ENCODE data around the gene MYEOV.

The MYEOV gene

DNA sequence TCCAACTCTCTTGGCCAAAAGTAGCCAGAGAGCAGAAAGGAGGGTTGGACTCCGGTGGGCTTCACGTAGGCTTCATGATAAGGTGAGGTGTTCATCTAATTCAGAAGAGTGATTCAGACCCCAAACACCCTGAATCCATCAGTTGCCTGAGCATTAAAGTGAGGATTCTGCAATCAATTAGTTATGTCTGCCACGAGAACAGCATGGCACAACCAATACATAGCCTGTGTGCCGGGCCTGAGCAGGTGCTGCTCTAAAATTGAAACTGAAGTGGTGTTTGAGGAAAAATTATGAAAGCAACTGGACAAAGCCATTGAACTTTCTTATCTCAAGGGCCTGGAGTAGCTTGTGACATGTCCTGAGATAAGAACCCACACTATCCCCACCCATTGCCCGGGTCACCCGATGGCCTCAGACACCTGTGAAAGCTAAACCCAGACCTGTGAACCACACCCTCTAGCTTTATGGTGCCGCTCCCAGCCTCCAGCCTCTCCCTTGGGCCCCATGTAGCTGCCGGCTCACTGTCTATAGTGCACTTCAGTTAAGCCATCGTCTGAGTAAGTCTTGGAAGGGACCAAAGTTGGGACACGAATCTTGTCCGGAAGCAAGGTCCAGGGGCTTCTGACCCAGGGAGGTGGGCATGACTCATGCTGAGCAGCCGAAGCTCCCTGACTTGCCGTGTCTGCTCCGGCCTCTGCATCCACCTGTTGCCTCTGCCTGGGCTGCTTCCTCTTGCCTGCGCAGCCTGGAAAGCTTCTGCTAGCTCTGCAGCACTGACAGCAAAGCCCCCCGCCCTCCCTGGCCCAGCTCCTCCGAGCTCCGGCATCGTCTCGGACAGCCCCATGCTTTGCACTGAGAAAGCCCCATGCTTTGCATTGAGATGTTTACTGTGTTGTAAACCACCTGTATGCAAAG lies 5.7 kb upstream of the MYEOV start:
- Histone ChIP-seq H3K36me3 (ENCODE audit: insufficient read depth, insufficient read length, low read length) (no peaks in the 10 kb centered on the region), H3K4me1 (ENCODE audit: insufficient read depth, insufficient read length) (peaks cover 9% of the 10 kb centered on the region), H3K9me3 (ENCODE audit: insufficient read depth, low read length) (no peaks in the 10 kb centered on the region), H3K27me3 (ENCODE audit: insufficient read depth, insufficient read length) (no peaks in the 10 kb centered on the region), H3K4me3 (ENCODE audit: insufficient read length, low read depth) (no peak overlapping the region), H3K9ac (ENCODE audit: insufficient read length, low read depth) (no peak overlapping the region)
- no peak for TF ChIP-seq ZNF274 (IDR thresholded peaks at IDR 0.05; ENCODE audit: low read depth, low read length)
- TF ChIP-seq SUZ12 (IDR thresholded peaks at IDR 0.05; ENCODE audit: extremely low read depth, insufficient read depth, insufficient read length) = no peak
- TF ChIP-seq YY1 (IDR thresholded peaks at IDR 0.05; ENCODE audit: insufficient read depth, insufficient read length) = no peak
- no peak for DNase-seq (ENCODE audit: low read depth, low spot score)

DNA sequence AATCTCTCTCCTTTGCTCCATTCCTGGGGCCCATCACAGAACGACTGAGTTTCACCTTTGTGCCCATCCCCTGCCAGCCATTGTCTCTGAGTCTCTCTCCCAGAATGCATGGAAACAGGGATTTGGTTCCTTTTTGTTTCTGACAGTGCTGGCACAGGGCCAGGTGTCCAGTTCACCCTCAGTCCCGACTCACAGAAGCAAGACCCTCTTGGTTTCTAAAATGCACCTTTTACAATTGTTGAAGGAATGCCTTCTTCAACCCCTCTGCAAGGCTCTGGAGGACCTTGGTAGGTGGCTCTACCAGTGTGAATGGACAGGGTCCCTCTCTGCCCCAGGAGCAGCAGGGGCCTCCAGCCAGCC lies 5.1 kb upstream of the MYEOV start:
- H3K36me3 ChIP-seq (ENCODE audit: insufficient read depth, insufficient read length, low read length) = no peaks in the 10 kb centered on the region

DNA sequence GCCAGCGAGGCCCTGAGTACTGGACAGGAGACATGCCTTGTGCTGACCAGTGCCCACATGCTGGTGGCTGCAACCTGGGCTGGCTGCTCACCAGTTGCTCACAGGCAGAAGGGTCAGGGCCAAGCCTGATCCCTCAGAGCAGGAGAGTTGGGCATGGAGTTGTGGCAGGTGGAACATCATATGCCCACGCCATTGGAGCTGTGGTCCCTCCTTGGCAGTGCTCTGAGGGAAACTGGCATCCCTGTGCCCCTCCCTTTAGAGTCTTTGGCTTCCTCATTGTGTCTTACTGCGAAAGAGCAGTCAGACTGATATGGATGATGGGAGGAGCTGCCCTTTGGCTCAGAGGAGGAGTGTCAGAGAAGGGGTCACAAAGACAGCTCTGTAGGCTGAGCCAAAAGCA lies 3.1 kb upstream of the MYEOV start:
- H3K9ac ChIP-seq (ENCODE audit: insufficient read length, low read depth) = no peak overlapping the region
- H3K27me3 ChIP-seq (ENCODE audit: insufficient read depth, insufficient read length) = no peaks in the 10 kb centered on the region
- H3K4me1 ChIP-seq (ENCODE audit: insufficient read depth, insufficient read length) = peaks cover 9% of the 10 kb centered on the region
- no peak for DNase-seq (ENCODE audit: low read depth, low spot score)
- H3K9me3 ChIP-seq (ENCODE audit: insufficient read depth, low read length) = no peaks in the 10 kb centered on the region
- no peak overlapping the region for H3K4me3 ChIP-seq (ENCODE audit: insufficient read length, low read depth)
- TF ChIP-seq ZNF274 (IDR thresholded peaks at IDR 0.05; ENCODE audit: low read depth, low read length) (no peak), YY1 (IDR thresholded peaks at IDR 0.05; ENCODE audit: insufficient read depth, insufficient read length) (no peak)
- no peaks in the 10 kb centered on the region for H3K36me3 ChIP-seq (ENCODE audit: insufficient read depth, insufficient read length, low read length)

More for the DNA sequence above, 5.1 kb upstream of the MYEOV start:
- H3K9ac ChIP-seq (ENCODE audit: insufficient read length, low read depth) = no peak overlapping the region
- no peak overlapping the region for H3K4me3 ChIP-seq (ENCODE audit: insufficient read length, low read depth)
- H3K4me1 ChIP-seq (ENCODE audit: insufficient read depth, insufficient read length) = peaks cover 9% of the 10 kb centered on the region
- no peaks in the 10 kb centered on the region for H3K27me3 ChIP-seq (ENCODE audit: insufficient read depth, insufficient read length)
- DNase-seq (ENCODE audit: low read depth, low spot score) = no peak
- TF ChIP-seq SUZ12 (IDR thresholded peaks at IDR 0.05; ENCODE audit: extremely low read depth, insufficient read depth, insufficient read length) (no peak), YY1 (IDR thresholded peaks at IDR 0.05; ENCODE audit: insufficient read depth, insufficient read length) (no peak), ZNF274 (IDR thresholded peaks at IDR 0.05; ENCODE audit: low read depth, low read length) (no peak)
- no peaks in the 10 kb centered on the region for H3K9me3 ChIP-seq (ENCODE audit: insufficient read depth, low read length)

DNA sequence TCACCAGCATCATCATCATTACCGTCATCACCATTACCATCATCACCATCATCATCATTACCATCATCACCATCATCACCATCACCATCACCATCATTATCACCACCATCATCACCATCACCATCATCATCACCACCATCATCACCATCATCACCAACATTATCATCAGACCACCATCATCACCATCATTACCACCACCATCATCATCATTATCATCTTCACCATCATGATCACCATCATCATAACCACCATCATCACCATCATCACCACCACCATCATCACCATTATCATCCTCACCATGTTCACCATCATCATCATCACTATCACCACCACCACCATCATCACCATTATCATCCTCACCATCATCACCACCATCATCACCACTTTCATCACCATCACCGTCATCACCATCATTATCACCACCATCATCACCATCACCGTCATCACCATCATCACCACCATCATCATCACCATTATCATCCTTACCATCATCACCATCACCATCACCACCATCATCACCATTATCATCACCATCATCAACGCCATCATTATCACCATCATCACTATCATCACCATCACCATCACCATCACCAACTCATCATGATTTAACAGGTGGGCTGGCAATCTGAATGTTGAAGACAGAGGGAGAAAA lies 2.4 kb upstream of the MYEOV start:
- Histone ChIP-seq H3K27me3 (ENCODE audit: insufficient read depth, insufficient read length) (no peaks in the 10 kb centered on the region), H3K9ac (ENCODE audit: insufficient read length, low read depth) (no peak overlapping the region), H3K4me3 (ENCODE audit: insufficient read length, low read depth) (no peak overlapping the region), H3K4me1 (ENCODE audit: insufficient read depth, insufficient read length) (peaks cover 5% of the 10 kb centered on the region), H3K36me3 (ENCODE audit: insufficient read depth, insufficient read length, low read length) (no peaks in the 10 kb centered on the region), H3K9me3 (ENCODE audit: insufficient read depth, low read length) (no peaks in the 10 kb centered on the region)
- TF ChIP-seq ZNF274 (IDR thresholded peaks at IDR 0.05; ENCODE audit: low read depth, low read length) (no peak), SUZ12 (IDR thresholded peaks at IDR 0.05; ENCODE audit: extremely low read depth, insufficient read depth, insufficient read length) (no peak), YY1 (IDR thresholded peaks at IDR 0.05; ENCODE audit: insufficient read depth, insufficient read length) (no peak)
- no peak for DNase-seq (ENCODE audit: low read depth, low spot score)

DNA sequence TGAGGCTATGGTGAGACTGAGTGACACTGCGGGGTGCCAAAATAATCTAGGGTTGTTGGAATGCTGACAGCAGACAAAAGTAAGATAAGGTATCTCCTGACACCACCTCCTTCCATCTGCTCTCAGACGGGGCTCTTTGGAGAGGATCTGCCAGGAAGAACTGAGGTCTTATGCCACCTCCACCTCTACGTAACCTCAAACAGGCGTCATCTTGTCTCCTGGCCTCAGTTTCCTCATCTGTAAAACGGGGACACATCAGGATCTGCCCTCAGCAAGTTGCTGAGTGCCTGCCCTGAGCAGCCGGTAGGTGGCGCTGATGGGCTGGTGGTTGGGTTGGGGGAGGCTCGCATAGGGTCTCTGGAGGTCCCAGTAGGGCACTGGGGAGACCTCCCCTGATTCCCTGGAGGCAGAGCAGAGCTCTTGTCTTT lies 1.7 kb upstream of the MYEOV start:
- DNase-seq (ENCODE audit: low read depth, low spot score) = peak; percentile 36
- Histone ChIP-seq H3K4me3 (ENCODE audit: insufficient read length, low read depth) (no peak overlapping the region), H3K4me1 (ENCODE audit: insufficient read depth, insufficient read length) (peaks cover 5% of the 10 kb centered on the region), H3K36me3 (ENCODE audit: insufficient read depth, insufficient read length, low read length) (no peaks in the 10 kb centered on the region), H3K9ac (ENCODE audit: insufficient read length, low read depth) (no peak overlapping the region), H3K27me3 (ENCODE audit: insufficient read depth, insufficient read length) (no peaks in the 10 kb centered on the region), H3K9me3 (ENCODE audit: insufficient read depth, low read length) (no peaks in the 10 kb centered on the region)
- TF ChIP-seq SUZ12 (IDR thresholded peaks at IDR 0.05; ENCODE audit: extremely low read depth, insufficient read depth, insufficient read length) = no peak
- no peak for TF ChIP-seq YY1 (IDR thresholded peaks at IDR 0.05; ENCODE audit: insufficient read depth, insufficient read length)
- no peak for TF ChIP-seq ZNF274 (IDR thresholded peaks at IDR 0.05; ENCODE audit: low read depth, low read length)

DNA sequence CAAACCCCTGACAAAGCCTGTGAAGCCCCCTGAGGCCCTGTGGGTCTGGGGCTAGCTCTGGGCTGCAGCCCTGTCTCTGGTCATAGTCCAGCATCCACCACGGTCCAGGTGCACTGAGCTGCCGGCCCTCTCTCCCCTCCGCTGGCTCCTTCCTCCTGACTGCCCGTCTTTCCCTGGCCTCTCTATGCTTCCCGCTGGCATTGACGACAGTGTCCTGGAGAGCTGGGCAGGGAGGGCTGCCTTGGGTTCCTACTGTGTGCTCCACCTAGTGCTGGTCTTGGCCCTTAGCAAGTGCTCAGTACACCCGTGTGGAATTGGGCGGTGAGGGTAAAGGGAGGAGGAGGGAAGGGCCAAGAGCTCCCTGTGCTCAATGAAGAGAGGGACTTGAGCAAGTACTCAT lies 868 bp upstream of the MYEOV start:
- no peaks in the 10 kb centered on the region for H3K27me3 ChIP-seq (ENCODE audit: insufficient read depth, insufficient read length)
- H3K4me1 ChIP-seq (ENCODE audit: insufficient read depth, insufficient read length) = peaks cover 9% of the 10 kb centered on the region
- no peak for DNase-seq (ENCODE audit: low read depth, low spot score)
- no peak for TF ChIP-seq YY1 (IDR thresholded peaks at IDR 0.05; ENCODE audit: insufficient read depth, insufficient read length)
- no peak for TF ChIP-seq SUZ12 (IDR thresholded peaks at IDR 0.05; ENCODE audit: extremely low read depth, insufficient read depth, insufficient read length)
- TF ChIP-seq ZNF274 (IDR thresholded peaks at IDR 0.05; ENCODE audit: low read depth, low read length) = no peak
- no peaks in the 10 kb centered on the region for H3K9me3 ChIP-seq (ENCODE audit: insufficient read depth, low read length)
- no peak overlapping the region for H3K9ac ChIP-seq (ENCODE audit: insufficient read length, low read depth)
- H3K36me3 ChIP-seq (ENCODE audit: insufficient read depth, insufficient read length, low read length) = no peaks in the 10 kb centered on the region
- H3K4me3 ChIP-seq (ENCODE audit: insufficient read length, low read depth) = no peak overlapping the region

DNA sequence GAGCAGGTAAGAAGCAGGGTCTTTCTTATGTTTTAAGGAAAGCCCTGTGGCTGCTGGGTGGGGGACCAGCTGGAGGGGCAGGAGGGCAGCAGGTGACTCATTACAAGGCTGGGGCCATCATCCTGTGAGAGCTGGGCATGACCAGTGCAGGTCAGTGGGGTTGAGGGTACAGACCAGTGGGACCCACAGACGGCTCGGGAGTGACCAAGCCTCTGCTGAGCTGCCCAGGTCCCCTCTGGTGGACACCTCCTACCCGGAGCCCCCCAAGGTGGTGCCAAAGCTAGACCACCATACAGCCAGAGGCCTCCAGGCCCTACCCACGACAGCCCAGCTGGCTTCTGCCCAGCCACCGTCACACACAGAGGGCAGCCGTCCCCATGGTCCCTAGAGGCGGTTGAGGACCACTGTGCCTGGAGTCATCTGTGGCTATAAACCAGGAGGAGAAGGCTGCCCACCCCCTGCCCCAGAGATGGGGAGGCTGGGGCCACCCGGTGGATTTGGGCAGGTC lies 670 bp downstream of the MYEOV start:
- TF ChIP-seq ZNF274 (IDR thresholded peaks at IDR 0.05; ENCODE audit: low read depth, low read length) = no peak
- no peak for TF ChIP-seq SUZ12 (IDR thresholded peaks at IDR 0.05; ENCODE audit: extremely low read depth, insufficient read depth, insufficient read length)
- TF ChIP-seq YY1 (IDR thresholded peaks at IDR 0.05; ENCODE audit: insufficient read depth, insufficient read length) = no peak
- no peaks in the 10 kb centered on the region for H3K9me3 ChIP-seq (ENCODE audit: insufficient read depth, low read length)
- DNase-seq (ENCODE audit: low read depth, low spot score) = no peak
- no peaks in the 10 kb centered on the region for H3K36me3 ChIP-seq (ENCODE audit: insufficient read depth, insufficient read length, low read length)
- H3K27me3 ChIP-seq (ENCODE audit: insufficient read depth, insufficient read length) = no peaks in the 10 kb centered on the region
- peaks cover 16% of the 10 kb centered on the region for H3K4me1 ChIP-seq (ENCODE audit: insufficient read depth, insufficient read length)
- no peak overlapping the region for H3K4me3 ChIP-seq (ENCODE audit: insufficient read length, low read depth)
- H3K9ac ChIP-seq (ENCODE audit: insufficient read length, low read depth) = no peak overlapping the region
